ENCODE results near the gene EIF5. TPM values are rescaled to one million over a fixed set of nuclear protein-coding genes. Genes with fewer than 3 reads are reported as not detected.

The EIF5 gene
- total RNA-seq, 4 donors from 2014 or later, result 118 to 237 (median 159) TPM

DNA sequence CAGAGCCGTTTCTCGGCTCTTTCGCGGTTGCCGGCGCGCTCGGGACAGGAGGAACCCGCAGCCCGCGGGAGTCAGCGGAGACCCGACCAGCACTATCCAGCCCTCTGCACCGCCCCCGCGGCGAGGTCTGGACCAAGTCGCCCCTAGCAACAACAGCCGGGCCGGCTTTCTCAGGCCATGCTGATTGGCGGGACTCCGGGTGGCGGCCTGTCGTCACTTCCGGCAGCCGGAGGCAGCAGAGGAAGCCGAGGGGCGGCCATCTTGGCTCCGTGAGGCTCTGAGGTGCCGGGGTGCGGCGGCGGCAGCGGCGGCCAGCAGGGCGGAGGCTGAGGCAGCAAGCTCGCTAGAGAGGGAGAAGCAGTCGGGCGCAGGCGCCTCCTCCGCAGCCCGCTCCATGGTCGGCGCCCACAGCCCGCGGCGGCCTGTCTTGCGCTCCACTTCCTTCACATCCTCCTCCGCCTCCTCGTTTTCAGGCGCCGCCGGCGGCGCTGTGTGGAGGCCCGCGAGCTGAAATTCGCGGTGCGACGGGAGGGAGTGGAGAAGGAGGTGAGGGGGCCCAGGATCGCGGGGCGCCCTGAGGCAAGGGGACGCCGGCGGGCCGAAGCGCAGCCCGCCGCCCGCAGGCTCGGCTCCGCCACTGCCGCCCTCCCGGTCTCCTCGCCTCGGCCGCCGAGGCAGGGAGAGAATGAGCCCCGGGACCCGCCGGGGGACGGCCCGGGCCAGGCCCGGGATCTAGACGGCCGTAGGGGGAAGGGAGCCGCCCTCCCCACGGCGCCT, 51.3 kb downstream of the EIF5 start, which contains the start of gene MARK3:
Gene MARK3, plus strand, starts transcription at position 264 of the 777 bp plus-strand sequence. CDS start 615 bp downstream, outside the sequence.
- intact Hi-C loops (cut with DNase I), result loop anchor here (5.0 kb wide), 2 partner anchors 48 to 328 kb away; partner anchors contain the start of gene CDC42BPB
- TF ChIP-seq POLR2AphosphoS5 (IDR thresholded peaks at IDR 0.05) (peak; percentile 96 to 97), EP300 (IDR thresholded peaks at IDR 0.05) (no peak), POLR2A (IDR thresholded peaks at IDR 0.05; ENCODE audit: low read depth) (peak; percentile 73)
- TF ChIP-seq, protein P1, sequence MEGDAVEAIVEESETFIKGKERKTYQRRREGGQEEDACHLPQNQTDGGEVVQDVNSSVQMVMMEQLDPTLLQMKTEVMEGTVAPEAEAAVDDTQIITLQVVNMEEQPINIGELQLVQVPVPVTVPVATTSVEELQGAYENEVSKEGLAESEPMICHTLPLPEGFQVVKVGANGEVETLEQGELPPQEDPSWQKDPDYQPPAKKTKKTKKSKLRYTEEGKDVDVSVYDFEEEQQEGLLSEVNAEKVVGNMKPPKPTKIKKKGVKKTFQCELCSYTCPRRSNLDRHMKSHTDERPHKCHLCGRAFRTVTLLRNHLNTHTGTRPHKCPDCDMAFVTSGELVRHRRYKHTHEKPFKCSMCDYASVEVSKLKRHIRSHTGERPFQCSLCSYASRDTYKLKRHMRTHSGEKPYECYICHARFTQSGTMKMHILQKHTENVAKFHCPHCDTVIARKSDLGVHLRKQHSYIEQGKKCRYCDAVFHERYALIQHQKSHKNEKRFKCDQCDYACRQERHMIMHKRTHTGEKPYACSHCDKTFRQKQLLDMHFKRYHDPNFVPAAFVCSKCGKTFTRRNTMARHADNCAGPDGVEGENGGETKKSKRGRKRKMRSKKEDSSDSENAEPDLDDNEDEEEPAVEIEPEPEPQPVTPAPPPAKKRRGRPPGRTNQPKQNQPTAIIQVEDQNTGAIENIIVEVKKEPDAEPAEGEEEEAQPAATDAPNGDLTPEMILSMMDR (IDR thresholded peaks at IDR 0.05), result peak in 2 of 3 experiments; percentile 21 to 47

DNA sequence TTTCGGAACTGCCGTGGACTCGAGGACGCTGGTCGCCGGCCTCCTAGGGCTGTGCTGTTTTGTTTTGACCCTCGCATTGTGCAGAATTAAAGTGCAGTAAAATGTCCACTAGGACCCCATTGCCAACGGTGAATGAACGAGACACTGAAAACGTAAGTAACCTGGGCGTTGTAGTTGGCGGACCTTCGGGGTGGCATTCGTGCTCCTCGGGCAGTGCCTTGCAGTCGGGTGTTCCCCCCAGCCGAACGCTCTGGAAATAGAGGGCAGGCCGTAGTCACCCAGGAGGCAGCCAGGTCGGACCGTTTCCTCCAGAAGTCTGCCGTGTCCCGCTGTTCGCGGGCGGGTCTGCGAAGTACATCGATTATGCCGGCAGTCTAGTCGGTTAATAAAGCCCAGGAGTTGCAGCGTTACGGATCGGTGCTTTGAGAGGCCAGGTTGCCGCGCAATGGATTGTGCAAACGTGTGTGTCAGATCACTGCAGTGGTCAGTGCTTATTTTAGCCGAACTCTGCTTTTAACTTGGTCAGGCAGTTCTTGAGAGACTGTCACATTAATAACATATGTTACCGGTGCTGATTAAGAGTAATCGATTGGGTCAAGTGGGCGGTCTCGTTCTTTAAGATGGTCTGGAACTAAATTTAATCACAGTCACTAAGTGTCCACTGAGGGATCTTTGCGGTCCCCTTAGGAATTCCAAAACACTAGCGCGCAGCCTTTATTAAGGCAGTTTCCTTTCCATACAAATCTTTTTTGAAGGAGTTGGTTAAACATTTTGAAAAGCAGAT, 52.1 kb downstream of the EIF5 start:
- no peaks in the 10 kb centered on the region for H3K36me3 ChIP-seq
- peaks cover 0 to 2% (median 0%) of the 10 kb centered on the region in 4 donors for H3K27me3 ChIP-seq
- under 1% methylated on average over 35 of the region's 44 CpGs for WGBS
- peak overlapping the region; percentile 98 to 100 (median 100) for H3K27ac ChIP-seq (replicated peaks in 1 of 4)
- DNase-seq (ENCODE audit: extremely low spot score), result no peak
- no peaks in the 10 kb centered on the region for H3K9me3 ChIP-seq
- intact Hi-C loops (cut with DNase I), result loop anchor here (5.0 kb wide), 2 partner anchors 49 to 329 kb away; partner anchors contain the start of gene CDC42BPB
- H3K4me1 ChIP-seq, result peaks cover 31 to 52% (median 50%) of the 10 kb centered on the region in 4 donors
- H3K4me3 ChIP-seq, result peak overlapping the region; percentile 90 to 99 (median 94)
- peak in 1 of 2 donors; percentile 31 for TF ChIP-seq POLR2AphosphoS5 (IDR thresholded peaks at IDR 0.05)
- TF ChIP-seq, protein P1 (IDR thresholded peaks at IDR 0.05), result no peak

More for the DNA sequence above, 51.3 kb downstream of the EIF5 start, which contains the start of gene MARK3:
- peak; percentile 99 for DNase-seq (ENCODE audit: extremely low spot score)
- Histone ChIP-seq H3K27me3 (peaks cover 0 to 5% (median 0%) of the 10 kb centered on the region in 4 donors), H3K4me1 (peaks cover 23 to 44% (median 43%) of the 10 kb centered on the region in 4 donors), H3K27ac (replicated peaks in 1 of 4) (peak within 1 kb of the TSS; percentile 98 to 100 (median 100)), H3K4me3 (peak within 1 kb of the TSS; percentile 90 to 99 (median 94)), H3K36me3 (no peaks in the 10 kb centered on the region), H3K9me3 (no peaks in the 10 kb centered on the region)
- 4% methylated on average over 13 of the region's 91 CpGs for WGBS

DNA sequence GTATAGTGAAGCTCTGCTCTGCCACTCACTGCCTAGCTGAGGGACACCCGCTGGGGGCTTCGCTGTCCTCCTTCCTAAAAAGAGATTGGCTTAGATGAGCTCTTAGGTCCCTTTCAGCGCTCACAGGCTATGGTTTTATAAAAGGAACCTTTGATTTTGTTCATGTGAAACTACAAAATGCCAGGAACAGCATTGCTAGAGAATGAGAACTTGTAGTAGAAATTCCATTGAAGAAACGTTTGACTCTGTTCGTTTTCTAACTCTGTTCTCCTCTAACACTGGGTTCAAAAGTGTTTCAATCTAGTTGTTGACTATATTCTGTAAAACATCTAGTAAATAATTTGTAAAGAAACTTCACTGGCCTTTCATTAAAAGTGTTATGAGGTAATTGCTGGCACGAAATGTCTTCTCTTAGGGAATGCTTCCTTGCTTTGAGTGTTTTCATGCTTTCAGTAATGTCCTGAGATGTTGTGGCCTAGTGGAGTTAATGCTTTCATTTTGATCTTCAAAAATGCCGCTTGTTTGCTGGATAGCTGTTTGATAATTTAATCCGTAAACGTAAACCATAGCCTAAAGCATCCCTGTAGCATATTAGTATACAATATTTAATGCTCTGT, 52.8 kb downstream of the EIF5 start:
- 16% methylated on average over 9 of the region's 9 CpGs for WGBS
- Histone ChIP-seq H3K9me3 (no peaks in the 10 kb centered on the region), H3K4me1 (peaks cover 38 to 59% (median 57%) of the 10 kb centered on the region in 4 donors)

DNA sequence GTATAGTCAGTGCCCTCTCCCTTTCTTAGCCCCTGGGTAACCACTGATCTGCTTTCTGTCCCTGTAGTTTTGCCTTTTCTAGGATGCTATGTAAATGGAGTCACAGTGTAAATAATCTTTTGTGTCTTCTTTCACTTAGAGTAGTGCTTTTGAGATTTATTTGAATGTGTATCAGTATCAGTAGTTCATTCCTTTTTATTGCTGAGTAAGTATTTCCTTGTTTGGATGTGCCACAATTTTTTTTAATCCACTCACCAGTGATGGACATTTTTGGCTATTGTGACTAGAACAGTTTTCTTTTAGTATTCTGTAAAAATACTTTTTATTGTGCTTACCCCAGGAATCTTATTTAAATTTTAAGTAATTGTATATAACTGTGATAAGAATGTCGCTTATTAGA, 54.6 kb downstream of the EIF5 start:
- Histone ChIP-seq H3K9me3 (no peaks in the 10 kb centered on the region), H3K36me3 (no peaks in the 10 kb centered on the region), H3K27me3 (no peaks in the 10 kb centered on the region), H3K27ac (replicated peaks in 1 of 4) (peak overlapping the region in 1 of 4 donors; percentile 100), H3K4me1 (peaks cover 53 to 77% (median 76%) of the 10 kb centered on the region in 4 donors), H3K4me3 (no peak overlapping the region)
- WGBS, result 96% methylated on average over 1 of the region's 1 CpG
- no peak for DNase-seq (ENCODE audit: extremely low spot score)
- no peak for TF ChIP-seq POLR2AphosphoS5 (IDR thresholded peaks at IDR 0.05)
- intact Hi-C loops (cut with DNase I), result loop anchor here (5.0 kb wide), 2 partner anchors 51 to 331 kb away; partner anchors contain the start of gene CDC42BPB

More for the DNA sequence above, 52.8 kb downstream of the EIF5 start:
- DNase-seq (ENCODE audit: extremely low spot score), result no peak
- H3K36me3 ChIP-seq, result no peaks in the 10 kb centered on the region
- TF ChIP-seq, protein P1 (IDR thresholded peaks at IDR 0.05), result no peak
- TF ChIP-seq POLR2AphosphoS5 (IDR thresholded peaks at IDR 0.05), result no peak
- no peak for TF ChIP-seq EP300 (IDR thresholded peaks at IDR 0.05)
- TF ChIP-seq POLR2A (IDR thresholded peaks at IDR 0.05; ENCODE audit: low read depth), result no peak
- peak overlapping the region; percentile 90 to 99 (median 94) for H3K4me3 ChIP-seq
- H3K27ac ChIP-seq (replicated peaks in 1 of 4), result peak overlapping the region; percentile 98 to 100 (median 100)
- intact Hi-C loops (cut with DNase I), result loop anchor here (5.0 kb wide), 2 partner anchors 50 to 330 kb away; partner anchors contain the start of gene CDC42BPB
- H3K27me3 ChIP-seq, result no peaks in the 10 kb centered on the region
